ENCODE measurements around the gene FNIP2.

DNA sequence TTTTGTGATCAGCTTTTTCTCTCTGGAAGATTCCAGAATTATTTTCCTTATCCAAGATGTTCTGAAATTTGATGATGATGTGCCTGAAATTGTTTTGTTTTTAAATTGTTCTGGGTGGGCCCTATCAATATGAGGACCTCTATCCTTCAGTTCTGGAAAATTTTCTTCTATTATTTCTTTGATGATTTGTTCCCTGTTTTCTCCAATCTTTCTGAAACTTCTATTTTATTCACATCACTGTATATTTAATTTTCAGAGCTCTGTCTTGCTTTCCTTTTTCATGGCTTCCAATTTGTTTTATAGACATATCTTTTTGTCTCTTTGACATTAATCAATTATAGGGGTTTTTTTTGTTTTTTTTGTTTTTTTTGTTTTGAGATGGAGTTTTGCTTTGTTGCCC, 12.2 kb upstream of the FNIP2 start:
- TF ChIP-seq, protein P1, sequence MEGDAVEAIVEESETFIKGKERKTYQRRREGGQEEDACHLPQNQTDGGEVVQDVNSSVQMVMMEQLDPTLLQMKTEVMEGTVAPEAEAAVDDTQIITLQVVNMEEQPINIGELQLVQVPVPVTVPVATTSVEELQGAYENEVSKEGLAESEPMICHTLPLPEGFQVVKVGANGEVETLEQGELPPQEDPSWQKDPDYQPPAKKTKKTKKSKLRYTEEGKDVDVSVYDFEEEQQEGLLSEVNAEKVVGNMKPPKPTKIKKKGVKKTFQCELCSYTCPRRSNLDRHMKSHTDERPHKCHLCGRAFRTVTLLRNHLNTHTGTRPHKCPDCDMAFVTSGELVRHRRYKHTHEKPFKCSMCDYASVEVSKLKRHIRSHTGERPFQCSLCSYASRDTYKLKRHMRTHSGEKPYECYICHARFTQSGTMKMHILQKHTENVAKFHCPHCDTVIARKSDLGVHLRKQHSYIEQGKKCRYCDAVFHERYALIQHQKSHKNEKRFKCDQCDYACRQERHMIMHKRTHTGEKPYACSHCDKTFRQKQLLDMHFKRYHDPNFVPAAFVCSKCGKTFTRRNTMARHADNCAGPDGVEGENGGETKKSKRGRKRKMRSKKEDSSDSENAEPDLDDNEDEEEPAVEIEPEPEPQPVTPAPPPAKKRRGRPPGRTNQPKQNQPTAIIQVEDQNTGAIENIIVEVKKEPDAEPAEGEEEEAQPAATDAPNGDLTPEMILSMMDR (IDR thresholded peaks at IDR 0.05; ENCODE audit: poor library complexity, severe bottlenecking) = no peak
- no peak for TF ChIP-seq TAF1 (IDR thresholded peaks at IDR 0.05; ENCODE audit: low read depth)
- TF ChIP-seq EP300 (conservative IDR thresholded peaks at IDR 0.05; ENCODE audit: poor library complexity, severe bottlenecking) = no peak
- no peak for TF ChIP-seq SMC3 (conservative IDR thresholded peaks at IDR 0.05; ENCODE audit: poor library complexity)
- TF ChIP-seq, protein P2, sequence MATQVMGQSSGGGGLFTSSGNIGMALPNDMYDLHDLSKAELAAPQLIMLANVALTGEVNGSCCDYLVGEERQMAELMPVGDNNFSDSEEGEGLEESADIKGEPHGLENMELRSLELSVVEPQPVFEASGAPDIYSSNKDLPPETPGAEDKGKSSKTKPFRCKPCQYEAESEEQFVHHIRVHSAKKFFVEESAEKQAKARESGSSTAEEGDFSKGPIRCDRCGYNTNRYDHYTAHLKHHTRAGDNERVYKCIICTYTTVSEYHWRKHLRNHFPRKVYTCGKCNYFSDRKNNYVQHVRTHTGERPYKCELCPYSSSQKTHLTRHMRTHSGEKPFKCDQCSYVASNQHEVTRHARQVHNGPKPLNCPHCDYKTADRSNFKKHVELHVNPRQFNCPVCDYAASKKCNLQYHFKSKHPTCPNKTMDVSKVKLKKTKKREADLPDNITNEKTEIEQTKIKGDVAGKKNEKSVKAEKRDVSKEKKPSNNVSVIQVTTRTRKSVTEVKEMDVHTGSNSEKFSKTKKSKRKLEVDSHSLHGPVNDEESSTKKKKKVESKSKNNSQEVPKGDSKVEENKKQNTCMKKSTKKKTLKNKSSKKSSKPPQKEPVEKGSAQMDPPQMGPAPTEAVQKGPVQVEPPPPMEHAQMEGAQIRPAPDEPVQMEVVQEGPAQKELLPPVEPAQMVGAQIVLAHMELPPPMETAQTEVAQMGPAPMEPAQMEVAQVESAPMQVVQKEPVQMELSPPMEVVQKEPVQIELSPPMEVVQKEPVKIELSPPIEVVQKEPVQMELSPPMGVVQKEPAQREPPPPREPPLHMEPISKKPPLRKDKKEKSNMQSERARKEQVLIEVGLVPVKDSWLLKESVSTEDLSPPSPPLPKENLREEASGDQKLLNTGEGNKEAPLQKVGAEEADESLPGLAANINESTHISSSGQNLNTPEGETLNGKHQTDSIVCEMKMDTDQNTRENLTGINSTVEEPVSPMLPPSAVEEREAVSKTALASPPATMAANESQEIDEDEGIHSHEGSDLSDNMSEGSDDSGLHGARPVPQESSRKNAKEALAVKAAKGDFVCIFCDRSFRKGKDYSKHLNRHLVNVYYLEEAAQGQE (IDR thresholded peaks at IDR 0.05; ENCODE audit: borderline replicate concordance) = no peak
- no peak for TF ChIP-seq POLR2AphosphoS5 (IDR thresholded peaks at IDR 0.05)
- TF ChIP-seq RAD21 (conservative IDR thresholded peaks at IDR 0.05) = no peak

All from neural cell (in vitro differentiated cells).